HG03097 (cell line): ENCODE results near the gene IFT43.
"Not testable (repeated sequence)": the region's sequence is repeated elsewhere in the genome, so short reads cannot be mapped to it uniquely, and the experiment has no call there.

Experiments
- ATAC-seq: cut with Tn5 transposase; IDR thresholded peaks from one replicate; pipeline ENCODE4 v1.9.1; 2021; ENCODE audit not compliant: unreplicated experiment, low FRiP score

The IFT43 gene

DNA sequence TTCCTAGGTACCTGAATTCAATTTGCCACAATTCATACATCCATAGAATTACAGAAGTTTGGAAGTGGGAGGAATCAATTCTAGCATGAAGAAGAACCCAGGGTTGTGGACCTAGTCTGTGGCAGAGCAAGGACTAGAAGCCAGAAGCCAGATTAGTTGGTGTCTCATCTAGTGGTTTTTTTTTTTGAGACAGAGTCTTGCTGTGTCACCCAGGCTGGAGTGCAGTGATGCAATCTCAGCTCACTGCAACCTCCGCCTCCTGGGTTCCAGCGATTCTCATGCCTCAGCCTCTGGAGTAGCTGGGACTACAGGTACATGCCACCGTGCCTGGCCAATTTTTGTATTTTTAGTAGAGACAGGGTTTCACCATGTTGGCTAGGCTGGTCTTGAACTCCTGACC lies 24.1 kb downstream of the IFT43 start:
- ATAC-seq, result not testable (repeated sequence)

DNA sequence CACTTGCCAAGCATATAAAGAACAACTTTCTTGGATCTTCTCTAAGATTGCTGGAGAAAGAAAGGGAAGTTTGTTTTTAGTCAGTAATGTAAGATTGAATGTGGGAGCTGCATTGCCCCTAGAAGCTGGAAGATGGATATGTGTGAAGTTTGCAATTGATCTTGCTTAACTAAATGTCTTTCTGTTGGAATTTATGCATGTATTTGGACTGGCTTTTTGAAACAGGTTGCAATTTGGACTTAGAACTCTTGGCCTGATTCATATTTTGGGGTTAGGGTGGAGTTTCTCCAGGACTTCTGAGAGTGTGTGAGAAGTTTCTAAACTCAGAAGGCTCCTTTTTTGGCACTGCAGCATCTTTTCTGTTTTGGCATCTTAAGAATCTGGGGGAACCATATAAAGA lies 26.4 kb downstream of the IFT43 start:
- no peak for ATAC-seq

DNA sequence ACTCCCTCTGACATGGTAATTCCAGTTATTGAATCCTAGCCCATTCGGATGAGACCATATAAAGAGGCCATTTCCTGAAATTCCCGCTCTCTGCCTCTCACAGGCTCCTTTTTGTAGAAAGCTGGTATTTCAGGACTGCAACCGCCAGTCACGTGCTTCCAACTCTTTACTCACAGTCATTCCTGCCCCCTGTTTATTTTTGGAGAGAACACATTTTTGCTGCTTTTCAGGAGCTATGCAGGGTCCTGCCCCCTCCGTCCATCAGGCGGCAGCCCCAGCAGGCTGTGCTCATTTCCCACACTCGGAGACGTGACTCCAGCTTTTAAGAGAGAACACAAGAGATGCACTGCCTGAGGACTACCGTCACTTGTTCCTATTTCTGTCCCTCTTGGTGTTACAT lies 26.8 kb downstream of the IFT43 start:
- no peak for ATAC-seq

DNA sequence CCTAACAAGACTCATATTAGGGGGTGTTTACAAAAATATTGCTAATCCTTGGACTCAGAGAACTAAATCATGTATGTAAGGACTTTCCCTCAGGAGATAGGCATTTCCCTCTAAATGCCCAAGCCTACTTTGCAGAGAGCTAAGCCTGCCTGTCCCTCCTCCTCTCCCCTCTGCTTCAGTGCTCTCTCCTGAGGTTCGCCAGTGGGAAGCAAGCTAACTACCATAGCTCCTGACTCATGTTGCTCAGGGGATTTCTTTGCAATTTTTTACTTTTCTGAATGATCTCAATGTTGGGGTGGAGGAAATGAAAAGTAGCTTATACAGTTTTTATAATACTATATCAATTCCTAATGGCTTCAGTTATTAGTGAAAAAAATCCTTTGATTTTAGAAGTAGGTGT lies 29.6 kb downstream of the IFT43 start:
- ATAC-seq, result no peak

DNA sequence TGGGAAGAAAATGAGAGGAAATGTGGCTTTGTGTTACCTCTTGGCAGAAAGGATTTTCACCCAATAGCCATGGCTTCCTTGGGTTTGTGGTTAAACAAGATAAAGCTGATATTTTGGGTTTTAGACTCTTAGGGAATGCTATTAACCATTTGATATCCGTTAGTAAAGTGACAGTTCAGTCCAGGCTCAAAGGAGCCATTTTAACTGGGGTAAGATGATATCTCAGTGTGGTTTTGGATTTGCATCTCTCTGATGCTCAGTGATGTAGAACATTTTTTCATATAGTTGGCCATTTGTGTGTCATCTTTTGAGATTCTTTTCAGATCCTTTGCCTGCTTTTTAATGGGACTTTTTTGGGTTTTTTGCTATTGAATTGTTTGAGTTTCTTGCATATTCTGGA lies 30.1 kb downstream of the IFT43 start:
- no peak for ATAC-seq

DNA sequence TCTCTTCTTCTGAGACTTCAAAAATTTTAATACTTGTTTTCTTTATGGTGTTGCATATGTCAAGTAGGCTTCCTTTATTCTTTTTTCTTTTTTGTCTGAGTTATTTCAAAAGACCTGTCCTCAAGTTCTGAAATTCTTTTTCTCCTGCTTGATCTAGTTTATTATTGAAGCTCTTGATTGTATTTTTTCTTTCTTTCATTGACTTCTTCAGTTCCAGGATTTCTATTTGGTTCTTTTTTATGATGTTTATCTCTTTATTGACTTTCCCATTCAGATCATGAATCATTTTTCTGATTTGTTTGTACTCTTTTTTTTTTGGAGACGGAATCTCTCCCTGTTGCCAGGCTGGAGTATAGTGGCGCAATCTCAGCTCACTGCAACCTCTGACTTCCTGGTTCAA lies 34.1 kb downstream of the IFT43 start:
- ATAC-seq, result no peak

DNA sequence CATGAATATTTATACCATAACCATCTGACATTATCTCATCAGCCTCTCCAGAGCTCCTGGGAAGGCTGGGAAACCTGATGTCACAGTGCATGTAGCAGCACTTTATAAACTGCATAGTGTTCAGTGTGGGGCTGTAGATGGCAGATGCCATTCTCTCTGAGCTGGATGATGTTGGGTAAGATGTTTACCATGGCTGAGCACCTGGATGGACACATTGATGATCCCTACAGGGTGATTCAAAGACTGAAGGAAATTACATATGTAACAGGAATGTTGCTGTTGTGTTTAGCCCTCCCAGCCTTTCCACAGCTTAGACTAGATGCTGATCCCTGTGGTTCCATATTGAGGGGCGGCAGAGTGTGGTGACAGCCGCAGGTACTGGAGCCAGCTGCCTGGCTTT lies 37.4 kb downstream of the IFT43 start:
- no peak for ATAC-seq

DNA sequence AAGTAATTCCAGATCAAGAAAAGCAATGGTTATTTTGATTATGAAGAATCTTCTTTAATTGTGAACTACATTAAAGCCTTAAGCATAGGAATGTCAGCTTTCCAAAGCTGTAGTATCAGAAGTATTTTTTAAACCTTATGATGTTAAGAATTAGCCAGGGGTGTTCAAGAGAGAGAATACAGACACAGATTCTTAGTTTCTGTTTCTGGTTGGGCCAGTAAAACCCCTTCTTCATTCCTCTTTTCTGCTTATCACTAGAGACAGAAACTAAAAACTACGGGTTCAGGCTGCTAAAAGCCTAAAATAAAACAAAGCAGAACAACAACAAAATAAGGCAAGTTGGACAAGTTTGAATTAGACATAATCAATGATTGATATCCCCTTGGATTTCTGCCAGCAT lies 38.2 kb downstream of the IFT43 start:
- ATAC-seq, result no peak

DNA sequence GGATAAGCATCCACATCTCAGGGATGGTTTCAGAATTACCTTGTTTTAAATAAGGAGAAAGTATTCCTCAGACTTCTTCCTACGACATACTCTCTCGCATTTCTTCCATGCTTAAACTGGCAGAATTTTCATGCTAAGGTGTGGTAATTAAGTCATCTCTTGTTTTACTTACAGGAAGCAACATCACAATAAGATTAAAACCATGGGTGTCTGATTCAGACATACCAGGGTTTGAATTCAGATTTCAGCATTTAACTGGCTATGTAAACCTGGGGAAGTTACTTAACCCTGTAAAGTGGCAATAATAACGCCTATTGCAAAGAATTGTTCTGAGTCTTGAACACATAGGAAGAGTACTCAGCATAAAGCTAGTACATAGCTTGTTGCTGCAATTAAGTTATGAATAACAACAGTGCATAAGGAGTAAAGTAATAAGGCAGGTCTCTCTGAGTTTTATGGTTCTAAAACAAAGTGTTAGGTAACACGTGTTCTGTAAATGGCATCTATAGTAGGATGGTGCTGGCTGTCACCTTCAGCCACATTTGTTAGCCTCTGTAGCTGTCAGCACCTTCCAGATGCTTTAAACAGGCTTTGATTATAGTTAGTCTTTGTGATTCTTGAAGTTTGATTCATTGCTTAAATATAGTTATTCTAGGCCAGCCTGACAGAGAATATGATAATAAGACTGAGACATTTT lies 38.8 kb downstream of the IFT43 start:
- ATAC-seq, result no peak

DNA sequence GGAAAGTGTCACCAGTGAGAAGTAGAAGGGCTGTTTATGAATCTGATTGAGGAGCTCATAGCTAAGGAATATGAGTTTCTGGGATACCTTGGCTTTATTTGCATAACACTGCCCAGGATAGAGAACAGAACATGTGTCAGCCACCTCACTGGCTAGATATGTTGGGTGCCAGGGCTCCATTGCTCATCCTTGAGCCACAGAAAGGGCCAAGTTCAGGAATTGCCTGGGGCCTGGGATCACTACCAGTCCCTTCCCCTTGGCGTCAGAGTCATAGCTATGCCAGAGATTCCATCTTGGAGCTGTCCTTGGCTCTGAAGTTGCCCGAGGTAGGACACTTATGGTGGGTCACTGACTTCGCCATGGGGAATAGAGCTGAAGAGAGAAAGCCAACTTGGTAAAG lies 49.0 kb downstream of the IFT43 start:
- no peak for ATAC-seq

DNA sequence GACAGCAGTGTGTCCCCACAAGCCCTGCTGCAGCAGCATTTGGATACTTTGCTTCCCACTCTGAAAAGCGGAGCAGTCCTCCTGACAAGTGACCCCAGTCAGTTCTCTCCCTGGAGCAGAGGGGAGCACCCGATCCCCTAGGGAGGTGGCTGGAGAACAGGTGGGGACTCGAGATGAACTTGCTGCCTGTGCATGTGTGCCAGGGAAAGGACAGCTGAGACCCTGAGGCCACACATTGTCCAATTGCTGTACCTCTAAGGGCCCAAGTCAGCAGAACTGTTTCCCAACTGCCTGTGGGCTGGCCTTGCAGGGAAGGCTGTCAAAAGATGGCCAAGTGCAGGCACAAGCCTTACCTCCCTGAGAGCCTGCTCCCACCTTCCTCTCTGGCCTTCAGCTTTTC lies 55.1 kb downstream of the IFT43 start:
- no peak for ATAC-seq

DNA sequence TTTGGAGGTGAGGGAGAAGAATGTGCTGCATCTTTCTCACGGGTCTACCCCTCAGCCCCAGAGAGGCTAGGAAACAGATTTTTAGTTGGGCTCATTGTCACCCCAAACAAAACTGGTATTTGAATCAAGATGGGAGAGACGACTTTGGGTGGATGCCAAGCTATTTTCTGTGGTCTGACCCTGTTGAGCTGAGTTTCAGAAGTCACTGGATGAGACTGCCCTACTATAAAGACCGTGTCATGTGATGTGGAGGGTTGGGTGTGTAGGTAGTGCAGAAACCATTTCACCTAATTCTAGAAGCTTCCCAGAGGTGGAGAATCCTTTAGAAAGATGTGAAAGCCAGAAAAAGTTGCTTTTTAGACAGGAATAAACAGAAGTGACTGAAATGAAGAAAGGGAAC lies 60.2 kb downstream of the IFT43 start:
- no peak for ATAC-seq

DNA sequence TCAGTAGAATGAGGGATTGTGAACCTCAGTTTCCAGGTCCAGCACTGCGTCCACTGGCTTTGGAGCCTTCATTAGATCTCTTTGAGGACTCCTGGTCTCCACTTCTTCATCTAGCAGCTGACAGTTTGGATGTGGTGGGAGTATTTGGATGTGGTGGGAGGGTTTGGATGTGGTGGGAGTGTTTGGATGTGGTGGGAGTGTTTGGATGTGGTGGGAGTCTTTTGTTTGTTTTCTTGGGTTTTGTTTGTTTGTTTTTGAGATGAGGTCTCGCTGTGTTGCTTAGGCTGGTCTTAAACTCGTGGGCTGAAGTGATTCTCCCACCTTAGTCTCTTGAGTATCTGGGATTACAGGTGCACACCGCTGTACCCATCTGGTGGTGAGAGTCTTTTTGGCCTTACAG lies 64.7 kb downstream of the IFT43 start:
- no peak for ATAC-seq

DNA sequence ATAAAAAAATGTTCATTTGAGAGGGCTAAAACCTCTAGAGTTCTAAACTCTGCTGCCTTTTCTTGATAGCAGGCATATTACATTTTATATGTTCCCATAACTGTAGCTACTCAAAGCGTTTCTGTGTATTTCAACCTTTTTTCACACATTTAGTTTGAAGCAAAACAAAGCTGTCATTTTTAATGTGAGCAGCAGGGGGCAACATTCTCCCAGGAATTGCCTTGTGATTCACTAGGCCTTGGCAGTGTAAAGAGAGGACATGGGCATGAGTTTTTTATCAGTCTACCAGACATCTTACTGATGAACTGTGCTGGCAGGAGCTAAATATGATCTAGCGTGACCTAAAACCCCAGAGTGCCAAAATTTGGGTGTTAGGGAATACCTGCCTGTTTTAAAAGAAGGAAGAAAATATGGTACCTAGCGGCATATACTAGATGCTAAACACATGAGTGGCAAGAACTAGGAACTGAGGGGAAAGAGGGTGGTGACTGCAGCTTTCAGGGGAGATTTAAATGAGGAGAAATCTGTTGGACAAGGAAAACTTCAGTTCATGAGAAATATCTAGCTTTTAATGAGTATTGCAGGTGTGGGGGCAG lies 65.3 kb downstream of the IFT43 start:
- ATAC-seq, result no peak

DNA sequence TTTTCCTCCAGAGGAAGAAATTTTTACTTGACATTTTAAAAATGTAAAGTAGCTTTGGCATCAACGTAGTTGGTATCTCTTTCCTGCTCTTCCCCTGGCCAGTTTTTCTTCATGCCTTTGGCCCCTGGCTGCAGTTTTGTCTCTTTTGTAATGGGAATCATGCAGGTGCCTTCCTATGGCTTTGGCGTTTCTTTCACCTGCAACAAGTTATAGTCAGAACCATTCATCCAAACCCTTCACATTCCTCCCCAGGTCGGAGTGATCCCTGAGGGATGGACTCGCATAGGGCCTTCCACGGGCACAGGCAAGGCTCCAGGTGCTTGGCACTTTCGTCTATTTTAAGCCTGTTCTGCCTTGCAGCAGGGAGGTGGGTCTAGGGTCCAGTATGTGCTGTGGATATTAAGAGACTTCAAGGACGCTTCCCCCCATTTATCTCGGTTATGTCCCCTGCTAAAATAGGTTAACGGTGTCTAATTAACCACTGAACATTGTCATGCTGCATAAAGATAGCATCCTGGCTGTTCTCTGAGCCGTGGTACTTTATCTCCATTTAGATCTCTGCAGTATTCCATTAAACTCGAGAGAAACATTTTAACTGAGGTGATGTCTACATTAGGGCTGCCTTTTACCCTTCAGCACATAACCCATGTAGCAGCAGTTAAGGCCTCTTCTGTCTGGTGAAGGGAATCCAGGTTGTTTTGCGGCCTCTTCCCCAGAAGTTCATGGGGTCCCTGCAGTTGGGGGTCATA lies 66.3 kb downstream of the IFT43 start:
- no peak for ATAC-seq

DNA sequence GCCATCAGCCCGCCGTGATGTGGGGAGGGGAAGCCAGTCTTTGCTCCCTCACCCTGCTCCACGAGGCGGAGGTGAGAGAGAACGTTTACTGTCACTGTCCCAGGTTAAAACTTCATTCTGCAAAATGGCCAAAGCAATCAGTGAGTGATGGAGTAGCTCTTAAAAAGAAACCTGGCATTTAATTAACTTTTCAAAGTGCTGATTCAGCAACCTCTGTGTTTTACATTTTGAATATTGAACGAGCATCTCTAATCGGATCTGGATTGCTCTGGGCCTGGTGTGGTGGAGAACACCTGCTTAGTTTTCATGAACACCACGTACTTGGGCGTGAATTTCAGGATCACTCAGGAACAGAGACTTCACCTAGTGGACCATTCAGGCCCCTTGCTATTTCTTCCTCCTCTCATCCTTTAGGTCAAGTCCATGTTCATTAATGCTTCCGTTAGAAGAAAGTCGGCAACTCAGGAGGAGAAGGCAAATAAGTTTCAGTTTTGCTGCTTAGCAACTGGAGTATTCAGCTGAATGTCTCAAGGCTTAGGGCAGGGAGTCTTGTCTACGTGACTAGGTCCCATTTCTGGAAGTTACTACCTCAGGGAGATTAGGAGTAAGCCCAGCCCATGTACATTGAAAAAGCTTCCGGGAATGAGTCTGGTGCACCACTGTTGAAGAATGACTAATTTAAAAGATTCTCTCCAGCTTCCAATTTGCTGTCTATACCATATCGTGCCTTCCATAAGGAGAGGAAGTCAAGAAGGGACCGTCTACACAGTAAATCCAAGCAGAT lies 68.2 kb downstream of the IFT43 start:
- ATAC-seq, result no peak

DNA sequence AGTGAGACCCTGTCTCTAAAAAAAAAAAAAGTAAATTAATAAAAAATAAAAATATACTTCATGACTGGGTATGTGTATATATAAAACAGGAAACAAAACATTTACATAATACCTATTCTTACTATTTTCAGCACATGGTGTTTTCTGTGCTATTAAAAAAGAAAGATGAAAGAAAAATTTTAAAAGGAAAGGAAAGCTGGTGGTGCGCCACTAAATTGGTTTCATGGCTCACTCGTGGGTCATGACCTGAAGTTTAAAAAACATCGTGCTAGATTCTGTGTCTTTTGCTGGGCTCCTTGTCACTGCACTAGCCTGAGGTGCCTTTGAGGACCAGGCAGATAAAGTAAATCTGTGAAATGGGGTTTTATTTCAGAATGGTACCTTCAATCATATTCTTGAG lies 69.8 kb downstream of the IFT43 start:
- ATAC-seq, result no peak

DNA sequence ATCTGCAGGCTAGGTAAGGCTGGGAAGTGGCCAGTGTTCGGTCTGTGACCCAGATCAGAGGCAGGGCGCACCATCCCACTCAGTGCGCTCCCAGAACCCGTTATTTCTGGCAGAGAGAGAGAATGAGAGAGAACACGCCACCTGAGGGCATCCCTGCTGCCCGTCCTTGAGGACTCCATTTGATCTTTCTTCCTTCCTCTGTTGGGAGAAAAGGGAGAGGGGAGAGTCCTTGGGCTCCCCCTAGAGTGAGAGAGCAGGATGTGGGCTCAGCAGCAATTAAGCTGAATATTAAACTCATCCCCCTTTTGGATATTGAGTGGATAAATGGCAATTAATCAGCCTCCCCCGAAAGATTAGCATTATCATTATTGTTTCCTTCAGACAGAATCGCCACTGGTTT lies 70.6 kb downstream of the IFT43 start:
- no peak for ATAC-seq

DNA sequence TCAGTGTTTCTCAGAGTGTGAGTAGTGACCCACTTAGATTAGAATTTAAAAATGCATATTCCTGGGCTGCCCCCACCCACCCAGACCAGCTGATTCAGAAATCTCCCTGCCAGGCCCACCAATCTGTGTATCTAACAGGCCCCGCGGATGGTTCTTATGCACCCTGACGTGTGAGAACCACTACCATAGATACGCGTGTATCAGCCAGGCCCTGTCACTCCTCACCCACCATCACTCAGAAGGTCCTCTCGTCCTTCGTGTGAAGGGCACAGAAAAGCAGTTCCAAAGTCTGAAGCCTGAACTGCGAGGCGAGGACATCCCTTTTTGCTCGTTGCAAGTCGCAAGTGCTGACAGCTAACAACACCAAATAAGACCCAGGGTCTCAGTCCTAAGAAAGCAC lies 72.4 kb downstream of the IFT43 start:
- ATAC-seq, result no peak

DNA sequence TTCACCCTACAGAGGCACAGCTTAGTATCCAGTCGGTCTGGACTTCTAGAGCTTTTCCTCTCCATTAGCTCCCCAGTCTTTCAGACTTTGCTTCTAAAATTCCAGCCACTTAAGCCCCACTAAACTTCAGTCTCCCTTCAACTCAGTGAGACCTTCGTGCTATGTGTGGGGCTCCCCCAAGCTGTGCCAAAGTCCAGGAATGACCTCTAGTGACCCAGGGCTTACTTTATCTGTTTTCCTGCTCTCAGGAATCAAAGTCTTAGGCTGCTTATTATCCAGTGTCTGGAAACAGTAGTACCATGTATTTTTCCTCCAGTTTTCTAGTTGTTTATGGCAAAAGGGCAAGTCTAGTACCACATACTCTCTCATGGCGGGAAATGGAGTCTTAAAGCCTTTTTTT lies 77.8 kb downstream of the IFT43 start:
- no peak for ATAC-seq

DNA sequence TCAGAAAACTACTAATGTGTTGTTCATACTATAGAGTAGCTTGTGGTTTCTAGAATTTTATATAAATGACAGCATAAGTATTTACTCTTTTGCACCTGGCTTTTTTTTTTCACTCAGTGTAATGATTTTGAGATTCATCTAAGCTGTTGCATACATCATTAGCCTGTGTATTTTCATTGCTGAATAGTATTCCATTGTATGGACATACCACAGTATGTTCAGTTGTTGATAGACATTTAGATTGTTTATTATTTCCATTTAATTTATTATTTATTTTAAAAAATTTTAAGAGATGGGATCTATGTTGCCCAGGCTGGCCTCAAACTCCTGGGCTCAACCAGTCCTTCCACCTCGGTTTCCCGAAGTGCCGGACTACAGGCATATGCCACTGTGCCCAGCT lies 80.0 kb downstream of the IFT43 start:
- no peak for ATAC-seq
